SU-DHL-6 (cell line): ENCODE results near the gene PDE1C.

ENCODE experiments used
- H2AFZ ChIP-seq: fragments of 200-600 bp; sonication (generic); 2 replicates; pipeline ENCODE4 v1.6.1; 2014; ENCODE audit warnings: low read depth, mild to moderate bottlenecking, moderate library complexity, mixed read lengths, antibody characterized with exemption, low read length; ENCODE audit not compliant: severe bottlenecking
- H3F3A ChIP-seq: fragments of 200-600 bp; shearing (Covaris generic); 2 replicates; pipeline ENCODE4 v1.6.0; 2016; ENCODE audit warnings: antibody characterized with exemption, mild to moderate bottlenecking; ENCODE audit not compliant: insufficient read depth
- H3K27ac ChIP-seq: fragments of 200-600 bp; sonication (generic); 2 replicates; pipeline ENCODE4 v1.5.1; 2016; ENCODE audit warnings: low read depth, mild to moderate bottlenecking, low read length, moderate library complexity, mixed read lengths
- H3K27me3 ChIP-seq: fragments of 200-600 bp; sonication (generic), shearing (Covaris generic); 2 replicates; pipeline ENCODE4 v1.6.0; 2014; ENCODE audit warnings: mild to moderate bottlenecking, low read length
- H3K36me3 ChIP-seq: fragments of 200-600 bp; sonication (generic); 2 replicates; pipeline ENCODE4 v1.6.1; 2014; ENCODE audit warnings: mild to moderate bottlenecking, low read length, mixed read lengths
- H3K4me2 ChIP-seq: fragments of 300-600, 200-600 bp; shearing (Covaris generic), sonication (generic); 2 replicates; pipeline ENCODE4 v1.6.0; 2014; ENCODE audit warnings: low read length, low read depth, mild to moderate bottlenecking; ENCODE audit not compliant: poor library complexity, severe bottlenecking
- H3K4me3 ChIP-seq: fragments of 200-600 bp; sonication (generic); 2 replicates; pipeline ENCODE4 v1.5.1; 2014; ENCODE audit warnings: antibody characterized with exemption, low read length, mild to moderate bottlenecking, mixed read lengths; ENCODE audit not compliant: insufficient read depth, poor library complexity, severe bottlenecking
- H3K79me2 ChIP-seq: fragments of 200-600 bp; sonication (generic); 2 replicates; pipeline ENCODE4 v1.6.1; 2014; ENCODE audit warnings: mild to moderate bottlenecking, low read length, moderate library complexity; ENCODE audit not compliant: insufficient read depth
- H3K9ac ChIP-seq: fragments of 200-600 bp; sonication (generic); 2 replicates; pipeline ENCODE4 v1.7.0; 2014; ENCODE audit warnings: mild to moderate bottlenecking, low read length
- H3K9me2 ChIP-seq: fragments of 200-600 bp; sonication (generic); replicated peaks from 2 replicates; pipeline ENCODE4 v1.6.1; 2014; ENCODE audit warnings: low read length; ENCODE audit not compliant: insufficient read depth
- H3K9me3 ChIP-seq: fragments of 200-600 bp; sonication (generic); 2 replicates; pipeline ENCODE4 v1.6.1; 2014; ENCODE audit warnings: low read length, mixed read lengths; ENCODE audit not compliant: insufficient read depth
- H4K20me1 ChIP-seq: fragments of 200-600 bp; sonication (generic); 2 replicates; pipeline ENCODE4 v1.6.1; 2014; ENCODE audit warnings: low read depth, mild to moderate bottlenecking, antibody characterized with exemption, low read length, moderate library complexity, mixed read lengths
- EZH2phosphoT487 ChIP-seq: fragments of 200-600 bp; sonication (generic), shearing (Covaris generic); conservative IDR thresholded peaks from 2 replicates; pipeline ENCODE4 v1.6.1; 2018; ENCODE audit warnings: mild to moderate bottlenecking, antibody characterized with exemption, low read length, moderate library complexity, mixed read lengths
- TF ChIP-seq, protein P1 (sequence below): fragments of 200-600 bp; sonication (generic); IDR thresholded peaks from one replicate; pipeline ENCODE4 v1.5.1; 2017; ENCODE audit warnings: antibody characterized with exemption, mild to moderate bottlenecking, low read length, moderate library complexity; ENCODE audit not compliant: insufficient read depth, poor library complexity, severe bottlenecking

The PDE1C gene

DNA sequence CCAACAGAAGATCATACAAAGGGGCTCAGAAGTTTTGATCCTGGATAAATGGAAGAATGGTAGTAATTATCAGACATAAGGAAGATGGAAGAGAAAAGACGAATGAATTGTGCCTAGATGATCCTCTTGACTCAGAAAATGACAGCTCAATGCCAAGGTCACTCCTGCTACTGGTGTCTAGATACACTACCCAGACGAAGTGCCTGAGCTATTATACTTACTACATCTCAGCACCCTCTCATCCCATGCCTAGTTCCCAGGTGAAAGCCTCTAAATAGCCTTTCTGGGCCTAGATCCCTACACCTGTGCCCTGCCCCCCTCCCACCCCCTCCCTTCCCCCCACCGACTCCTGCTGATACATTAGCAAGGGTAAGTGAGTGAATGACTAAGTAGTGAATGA lies 25.5 kb downstream of the PDE1C start:
- no peak overlapping the region for H3K4me3 ChIP-seq
- no peaks in the 10 kb centered on the region for H3K9me2 ChIP-seq
- H3K4me2 ChIP-seq: no peak overlapping the region
- no peak overlapping the region for H3K9ac ChIP-seq
- H3K9me3 ChIP-seq: no peaks in the 10 kb centered on the region
- H3F3A ChIP-seq: no peaks in the 10 kb centered on the region
- no peak for TF ChIP-seq EZH2phosphoT487
- H4K20me1 ChIP-seq: no peaks in the 10 kb centered on the region
- H3K36me3 ChIP-seq: no peaks in the 10 kb centered on the region
- no peaks in the 10 kb centered on the region for H3K79me2 ChIP-seq
- H2AFZ ChIP-seq: no peak overlapping the region
- H3K27me3 ChIP-seq: no peaks in the 10 kb centered on the region
- H3K27ac ChIP-seq: no peak overlapping the region

DNA sequence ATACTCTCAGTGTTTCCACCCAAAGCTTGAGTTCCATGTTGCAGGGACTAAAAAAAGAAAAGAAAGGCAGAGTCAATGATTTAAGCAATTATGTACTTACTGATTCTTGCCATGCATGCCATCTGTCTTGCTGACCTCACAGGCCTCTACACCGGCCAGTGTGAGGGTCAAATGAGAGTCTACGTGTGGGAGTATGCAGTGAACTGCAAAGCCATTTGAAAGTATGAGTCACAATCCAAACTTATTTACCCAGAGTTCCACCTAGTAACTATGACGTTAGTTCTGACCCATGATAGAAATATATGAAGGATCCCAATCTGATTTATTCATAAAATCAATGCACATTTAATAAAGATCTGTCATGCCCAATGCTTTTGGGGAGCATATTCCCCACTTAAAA lies 26.5 kb downstream of the PDE1C start:
- H3K4me3 ChIP-seq: no peak overlapping the region
- H3K4me2 ChIP-seq: no peak overlapping the region
- no peaks in the 10 kb centered on the region for H3K27me3 ChIP-seq
- H3K9me2 ChIP-seq: no peaks in the 10 kb centered on the region
- no peak overlapping the region for H3K27ac ChIP-seq
- H3K79me2 ChIP-seq: no peaks in the 10 kb centered on the region
- no peaks in the 10 kb centered on the region for H4K20me1 ChIP-seq
- no peaks in the 10 kb centered on the region for H3K9me3 ChIP-seq
- H3K9ac ChIP-seq: no peak overlapping the region
- no peak for TF ChIP-seq EZH2phosphoT487
- TF ChIP-seq, protein P1, sequence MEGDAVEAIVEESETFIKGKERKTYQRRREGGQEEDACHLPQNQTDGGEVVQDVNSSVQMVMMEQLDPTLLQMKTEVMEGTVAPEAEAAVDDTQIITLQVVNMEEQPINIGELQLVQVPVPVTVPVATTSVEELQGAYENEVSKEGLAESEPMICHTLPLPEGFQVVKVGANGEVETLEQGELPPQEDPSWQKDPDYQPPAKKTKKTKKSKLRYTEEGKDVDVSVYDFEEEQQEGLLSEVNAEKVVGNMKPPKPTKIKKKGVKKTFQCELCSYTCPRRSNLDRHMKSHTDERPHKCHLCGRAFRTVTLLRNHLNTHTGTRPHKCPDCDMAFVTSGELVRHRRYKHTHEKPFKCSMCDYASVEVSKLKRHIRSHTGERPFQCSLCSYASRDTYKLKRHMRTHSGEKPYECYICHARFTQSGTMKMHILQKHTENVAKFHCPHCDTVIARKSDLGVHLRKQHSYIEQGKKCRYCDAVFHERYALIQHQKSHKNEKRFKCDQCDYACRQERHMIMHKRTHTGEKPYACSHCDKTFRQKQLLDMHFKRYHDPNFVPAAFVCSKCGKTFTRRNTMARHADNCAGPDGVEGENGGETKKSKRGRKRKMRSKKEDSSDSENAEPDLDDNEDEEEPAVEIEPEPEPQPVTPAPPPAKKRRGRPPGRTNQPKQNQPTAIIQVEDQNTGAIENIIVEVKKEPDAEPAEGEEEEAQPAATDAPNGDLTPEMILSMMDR: no peak
- H3F3A ChIP-seq: no peaks in the 10 kb centered on the region
- H2AFZ ChIP-seq: no peak overlapping the region
- H3K36me3 ChIP-seq: no peaks in the 10 kb centered on the region

DNA sequence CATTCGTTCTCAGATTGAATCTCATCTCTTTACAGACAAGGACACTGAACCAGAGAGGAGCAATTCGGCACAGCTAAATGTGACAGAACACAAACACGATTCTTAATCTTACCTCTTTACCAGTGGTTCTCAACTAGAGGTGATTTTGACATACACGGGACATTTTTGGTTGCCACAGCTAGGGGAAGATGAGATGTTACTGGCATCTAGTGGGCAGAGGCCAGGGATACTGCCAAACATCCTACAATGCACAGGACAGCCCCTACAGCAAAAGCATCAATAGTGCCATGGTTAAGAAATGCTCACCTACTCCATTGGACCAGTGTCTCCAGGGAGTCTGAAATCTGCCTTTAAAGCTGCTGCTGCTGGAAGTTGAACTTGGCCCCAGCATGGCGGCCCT lies 27.3 kb downstream of the PDE1C start:
- TF ChIP-seq EZH2phosphoT487: no peak
- TF ChIP-seq, protein P1: no peak
- Histone ChIP-seq H3K4me2 (no peak overlapping the region), H3K79me2 (no peaks in the 10 kb centered on the region)

DNA sequence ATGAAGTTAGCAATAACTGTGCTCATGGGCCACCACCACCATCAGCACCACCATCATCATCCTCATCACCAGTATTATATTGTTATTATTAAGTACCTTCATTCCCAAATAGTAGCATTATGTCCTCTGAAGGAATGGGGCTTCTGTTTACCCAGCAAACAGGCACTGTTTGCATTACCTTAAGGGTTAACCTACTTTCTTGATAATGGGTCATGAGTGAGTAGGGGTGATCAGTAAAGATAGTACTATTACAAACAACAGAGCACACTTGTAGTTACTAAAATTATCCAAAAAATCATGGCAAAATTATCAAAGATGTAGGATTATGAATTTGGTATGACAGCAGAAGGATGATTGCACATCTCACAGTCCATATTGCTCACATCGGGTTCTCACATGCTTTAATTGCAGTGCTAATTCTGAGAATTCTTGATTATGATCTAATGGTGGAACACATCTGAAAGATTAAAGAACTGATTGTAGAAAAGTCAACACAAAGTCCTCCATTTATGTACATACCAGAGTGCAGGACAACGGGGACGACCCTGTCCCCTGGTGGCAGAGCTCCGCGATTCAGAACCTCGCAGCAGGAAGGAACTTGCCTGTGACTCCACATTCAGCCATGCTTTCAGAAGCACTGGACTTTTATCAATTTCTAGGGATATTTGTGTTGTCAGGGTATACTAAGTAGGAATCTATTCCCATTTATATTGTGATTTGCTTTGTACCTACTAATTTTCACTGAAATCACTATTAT lies 31.0 kb downstream of the PDE1C start:
- Histone ChIP-seq H3K9me3 (no peaks in the 10 kb centered on the region), H2AFZ (no peak overlapping the region), H3F3A (no peaks in the 10 kb centered on the region), H4K20me1 (no peaks in the 10 kb centered on the region), H3K36me3 (no peaks in the 10 kb centered on the region), H3K9me2 (no peaks in the 10 kb centered on the region), H3K27me3 (no peaks in the 10 kb centered on the region), H3K79me2 (no peaks in the 10 kb centered on the region), H3K27ac (no peak overlapping the region), H3K4me2 (no peak overlapping the region), H3K9ac (no peak overlapping the region), H3K4me3 (no peak overlapping the region)
- TF ChIP-seq EZH2phosphoT487: no peak
- TF ChIP-seq, protein P1: no peak

More for the DNA sequence above, 27.3 kb downstream of the PDE1C start:
- no peaks in the 10 kb centered on the region for H3K27me3 ChIP-seq
- H3K4me3 ChIP-seq: no peak overlapping the region
- no peak overlapping the region for H2AFZ ChIP-seq
- no peaks in the 10 kb centered on the region for H3F3A ChIP-seq
- H3K9ac ChIP-seq: no peak overlapping the region
- no peaks in the 10 kb centered on the region for H3K9me3 ChIP-seq
- H3K27ac ChIP-seq: no peak overlapping the region
- H4K20me1 ChIP-seq: no peaks in the 10 kb centered on the region
- no peaks in the 10 kb centered on the region for H3K36me3 ChIP-seq
- no peaks in the 10 kb centered on the region for H3K9me2 ChIP-seq
